IMR-90 (cell line): ENCODE measurements around the gene PLEKHD1. TPM values are rescaled to one million over a fixed set of nuclear protein-coding genes. Genes with fewer than 3 reads are reported as not detected.

Experiments
- ATAC-seq: fragments of 200-7000 bp; cut with Tn5 transposase; 2 replicates; pipeline ENCODE4 v1.9.1; 2020; ENCODE audit warnings: low read depth, mild to moderate bottlenecking, moderate library complexity
- BruUV-seq: library from RNA; stranded (reverse); fragments of 400-500 nt; replicated peaks from 2 replicates; lab custom pipeline; 2021; lab: Mats Ljungman, UMichigan
- CTCF ChIA-PET: fragments of 300-600 bp; formaldehyde crosslinking; extraction: SDS; loops from one replicate; lab custom pipeline; 2021; ENCODE audit warnings: antibody characterized with exemption; lab: Yijun Ruan, JAX
- POLR2A ChIA-PET: fragments of 300-600 bp; sonication (Branson Sonifier 250); formaldehyde crosslinking; loops from one replicate; lab custom pipeline; 2022; ENCODE audit warnings: antibody characterized with exemption; ENCODE audit not compliant: unreplicated experiment; lab: Charles Lee
- DNase-seq: peaks from one replicate; pipeline ENCODE4 v3.0.0; 2013
- H2AFZ ChIP-seq: replicated peaks from 2 replicates; pipeline ENCODE3; 2013; ENCODE audit warnings: low read length, mild to moderate bottlenecking; ENCODE audit not compliant: poor library complexity
- H2AK5ac ChIP-seq: 2 replicates; pipeline ENCODE4 v1.6.1; 2013; ENCODE audit warnings: low read depth, low read length, inconsistent platforms
- H2AK9ac ChIP-seq: replicated peaks from 2 replicates; pipeline ENCODE3; 2013; ENCODE audit warnings: mild to moderate bottlenecking, low read depth, low read length, moderate library complexity; ENCODE audit not compliant: poor library complexity
- H2BK120ac ChIP-seq: 2 replicates; pipeline ENCODE4 v1.6.1; 2013; ENCODE audit warnings: low read depth, low read length, inconsistent platforms
- H2BK15ac ChIP-seq: 3 replicates; pipeline ENCODE4 v1.6.1; 2013; ENCODE audit warnings: low read depth, low read length, inconsistent platforms
- H2BK20ac ChIP-seq: 2 replicates; pipeline ENCODE4 v1.6.1; 2013; ENCODE audit warnings: low read depth, mild to moderate bottlenecking, inconsistent platforms, low read length, moderate library complexity
- H2BK5ac ChIP-seq: 2 replicates; pipeline ENCODE4 v1.6.1; 2013; ENCODE audit warnings: mild to moderate bottlenecking, low read depth, low read length, inconsistent platforms; ENCODE audit not compliant: poor library complexity, severe bottlenecking
- H3K14ac ChIP-seq: replicated peaks from 2 replicates; pipeline ENCODE4 v1.6.1; 2013; ENCODE audit warnings: low read depth, low read length, inconsistent platforms
- H3K18ac ChIP-seq: 2 replicates; pipeline ENCODE4 v1.6.1; 2013; ENCODE audit warnings: low read depth, low read length, control low read depth
- H3K23ac ChIP-seq: 2 replicates; pipeline ENCODE4 v1.6.1; 2013; ENCODE audit warnings: low read depth, low read length, inconsistent platforms
- H3K27ac ChIP-seq: 2 replicates; pipeline ENCODE4 v1.5.1; 2013; ENCODE audit warnings: mild to moderate bottlenecking, control low read depth, low read length; ENCODE audit not compliant: insufficient read depth
- H3K27me3 ChIP-seq: 2 replicates; pipeline ENCODE4 v1.6.1; 2013; ENCODE audit warnings: low read length; ENCODE audit not compliant: control insufficient read depth, insufficient read depth
- H3K36me3 ChIP-seq: 2 replicates; pipeline ENCODE4 v1.6.1; 2013; ENCODE audit warnings: low read length, mixed read lengths; ENCODE audit not compliant: control insufficient read depth, insufficient read depth
- H3K4ac ChIP-seq: 2 replicates; pipeline ENCODE4 v1.6.1; 2013; ENCODE audit warnings: low read depth, low read length, inconsistent platforms
- H3K4me1 ChIP-seq: 2 replicates; pipeline ENCODE4 v1.6.1; 2013; ENCODE audit warnings: low read length, mixed read lengths; ENCODE audit not compliant: control insufficient read depth, insufficient read depth
- H3K4me2 ChIP-seq: 2 replicates; pipeline ENCODE4 v1.6.1; 2013; ENCODE audit warnings: low read depth, mild to moderate bottlenecking, control low read depth, low read length, moderate library complexity
- H3K4me3 ChIP-seq: 2 replicates; pipeline ENCODE4 v1.5.1; 2013; ENCODE audit warnings: low read depth, mild to moderate bottlenecking, control low read depth, low read length, moderate library complexity; ENCODE audit not compliant: insufficient read depth
- H3K56ac ChIP-seq: 2 replicates; pipeline ENCODE4 v1.6.1; 2013; ENCODE audit warnings: low read length, inconsistent platforms; ENCODE audit not compliant: insufficient read depth; ENCODE audit errors: extremely low read depth
- H3K79me1 ChIP-seq, 2 experiments: 2 replicates each; pipeline ENCODE4 v1.6.1; 2013; ENCODE audit warnings: low read length in 2 of 2, inconsistent platforms in 1 of 2, low read depth in 1 of 2
- H3K9ac ChIP-seq: 2 replicates; pipeline ENCODE4 v1.6.1; 2013; ENCODE audit warnings: low read depth, low read length, control low read depth
- H3K9me1 ChIP-seq: 2 replicates; pipeline ENCODE4 v1.6.1; 2013; ENCODE audit warnings: low read length, inconsistent platforms; ENCODE audit not compliant: insufficient read depth
- H3K9me3 ChIP-seq: 2 replicates; pipeline ENCODE4 v1.6.1; 2013; ENCODE audit warnings: low read length; ENCODE audit not compliant: control insufficient read depth, insufficient read depth
- H4K20me1 ChIP-seq: 2 replicates; pipeline ENCODE4 v1.6.1; 2013; ENCODE audit warnings: low read length, inconsistent platforms; ENCODE audit not compliant: insufficient read depth
- H4K5ac ChIP-seq: 2 replicates; pipeline ENCODE4 v1.6.1; 2013; ENCODE audit warnings: mild to moderate bottlenecking, low read depth, low read length, control low read depth
- H4K8ac ChIP-seq, 2 experiments: 2 replicates each; pipeline ENCODE4 v1.6.1; 2013; ENCODE audit warnings: low read depth in 2 of 2, low read length in 2 of 2, control low read depth in 1 of 2, inconsistent platforms in 1 of 2
- H4K91ac ChIP-seq: 2 replicates; pipeline ENCODE4 v1.6.1; 2013; ENCODE audit warnings: low read depth, low read length, inconsistent platforms; ENCODE audit not compliant: insufficient read depth
- BHLHE40 ChIP-seq: fragments of 150-350 bp; IDR thresholded peaks from 2 replicates; pipeline ENCODE4 v1.6.1; 2016; ENCODE audit warnings: mild to moderate bottlenecking, low read depth, low read length
- CHD1 ChIP-seq: IDR thresholded peaks from 2 replicates; pipeline ENCODE4 v1.6.1; 2012; ENCODE audit warnings: low read depth, low read length, improper control_type of control experiment
- CTCF ChIP-seq: conservative IDR thresholded peaks from 2 replicates; pipeline ENCODE4 v1.5.1; 2012; ENCODE audit warnings: mild to moderate bottlenecking, low read depth, low read length, improper control_type of control experiment
- ELK1 ChIP-seq: fragments of 150-350 bp; IDR thresholded peaks from 2 replicates; pipeline ENCODE4 v1.6.1; 2016; ENCODE audit warnings: low read depth, mild to moderate bottlenecking, low read length, moderate library complexity, borderline replicate concordance
- MAZ ChIP-seq: IDR thresholded peaks from 2 replicates; pipeline ENCODE4 v1.6.1; 2012; ENCODE audit warnings: low read depth, mild to moderate bottlenecking, low read length, improper control_type of control experiment, moderate library complexity, borderline replicate concordance
- MXI1 ChIP-seq: IDR thresholded peaks from 2 replicates; pipeline ENCODE4 v1.6.1; 2012; ENCODE audit warnings: low read depth, mild to moderate bottlenecking, low read length, moderate library complexity, borderline replicate concordance
- POLR2A ChIP-seq: IDR thresholded peaks from 2 replicates; pipeline ENCODE4 v1.6.1; 2012; ENCODE audit warnings: mild to moderate bottlenecking, low read depth, low read length
- RAD21 ChIP-seq: IDR thresholded peaks from 2 replicates; pipeline ENCODE4 v1.6.1; 2012; ENCODE audit warnings: low read length, improper control_type of control experiment
- WGBS, 2 experiments: methylation state at CpG; one replicate each; pipeline versions ENCODE4 v1.1.5 to v1.1.7; 2013; ENCODE audit warnings: missing lambda C conversion rate in 2 of 2; ENCODE audit not compliant: insufficient read length in 1 of 2; ENCODE audit errors: extremely low coverage in 2 of 2; 5-methylcytosine and 5-hydroxymethylcytosine counted together
- dilution Hi-C: fragments of 300-500 bp; cut with HindIII; formaldehyde crosslinking; loops from one replicate; pipeline ENCODE4 v1.14.3; 2018; ENCODE audit warnings: low sequenced_read_pairs; ENCODE audit not compliant: unreplicated experiment
- in situ Hi-C: fragments of 300-500 bp; cut with MboI; formaldehyde crosslinking; loops from 3 replicates; pipeline ENCODE4 v1.14.3; 2019; ENCODE audit warnings: low sequenced_read_pairs, inconsistent platforms, mixed read lengths
- intact Hi-C: fragments of 100-400 bp; cut with micrococcal nuclease; formaldehyde crosslinking; loops from 2 replicates; pipeline ENCODE4 v1.10.0; 2022
- polyA plus RNA-seq, 3 experiments: library from polyadenylated mRNA; depleted of rRNA; stranded (reverse); fragments of >200 nt; gene quantifications; 2 replicates each; pipeline ENCODE4 v1.2.3, GENCODE V29; 2012; ENCODE audit warnings: low replicate concordance in 1 of 3
- total RNA-seq: library from RNA; depleted of rRNA; stranded (reverse); fragments of >200 nt; gene quantifications from 2 replicates; pipeline ENCODE4 v1.2.3, GENCODE V29; 2012

The PLEKHD1 gene
- total and polyA plus RNA-seq, 2 of the 4 experiments (the other 2 are of a cell fraction), result under 0.01 TPM; not detected in 1

GRCh38 chr14:69527635-69528034 lies 43.1 kb downstream of the PLEKHD1 start:
- no peak for TF ChIP-seq POLR2A
- no peak for TF ChIP-seq RAD21
- no peak for TF ChIP-seq MXI1
- TF ChIP-seq MAZ, result no peak
- TF ChIP-seq BHLHE40, result no peak
- no peak for TF ChIP-seq CTCF
- no peak for TF ChIP-seq ELK1
- no peak for TF ChIP-seq CHD1
- Histone ChIP-seq H2BK20ac (no peak overlapping the region), H3K27me3 (peaks cover 74% of the 10 kb centered on the region), H3K4me3 (no peak overlapping the region), H3K27ac (no peak overlapping the region), H2BK15ac (no peak overlapping the region), H3K9me3 (no peaks in the 10 kb centered on the region), H3K79me1 (no peaks in the 10 kb centered on the region), H3K4ac (no peak overlapping the region), H3K9me1 (no peaks in the 10 kb centered on the region), H4K5ac (no peak overlapping the region), H3K4me2 (no peak overlapping the region), H3K9ac (no peak overlapping the region), H2AK5ac (no peak overlapping the region), H3K18ac (no peak overlapping the region), H2AK9ac (peak overlapping the region; percentile 52), H3K4me1 (no peaks in the 10 kb centered on the region), H3K36me3 (no peaks in the 10 kb centered on the region), H2AFZ (no peak overlapping the region), H4K8ac (no peak overlapping the region), H3K56ac (no peak overlapping the region), H3K23ac (no peak overlapping the region), H2BK120ac (no peak overlapping the region), H2BK5ac (no peak overlapping the region), H4K20me1 (no peaks in the 10 kb centered on the region; the same call in none of the 2 replicates), H3K14ac (no peak overlapping the region), H4K91ac (no peak overlapping the region)
- ATAC-seq (no peak), DNase-seq (no peak)
- in situ Hi-C loops, result no loop called here
- BruUV-seq, result no TSS peak
- intact Hi-C loops, result no loop called here
- ChIA-PET CTCF (interaction anchor here (0.6 kb wide), 1 partner anchor 13 kb away, joined by 3 read pairs; no protein-coding TSS in a partner anchor), POLR2A (no interaction called here)
- WGBS, 2 experiments, result 93% methylated on average over 5 of the region's 14 CpGs; no CpG with 5 or more reads in 1 of the 2 experiments
- dilution Hi-C loops, result no loop called here
